ENCODE results near the gene DGKI. TPM values are rescaled to one million over a fixed set of nuclear protein-coding genes. Genes with fewer than 3 reads are reported as not detected.
A peak's percentile ranks its signal among the peaks of the same experiment; 100 is the strongest.

Gene DGKI
- total RNA-seq, 1 experiment from 2014 or later: 0.55 TPM

- Mint-ChIP-seq H3K4me3 (no peak overlapping the region), H3K27me3 (ENCODE audit: low read depth) (no peaks in the 10 kb centered on the region)
- no peak overlapping the region for H2AFZ ChIP-seq (ENCODE audit: low read length)
Measured at GRCh38 chr7:137564677-137565076, 282.1 kb downstream of the DGKI start.

More at GRCh38 chr7:137564677-137565076, 282.1 kb downstream of the DGKI start:
- Histone ChIP-seq H4K5ac (ENCODE audit: insufficient read length, low read depth, low read length) (no peak overlapping the region), H3K23me2 (ENCODE audit: insufficient read length, low read depth, low read length, poor library complexity, severe bottlenecking) (no peaks in the 10 kb centered on the region), H4K8ac (replicated peaks; ENCODE audit: insufficient read length, low read depth, low read length) (no peak overlapping the region), H3T11ph (ENCODE audit: low read length) (no peak overlapping the region), H3K79me1 (ENCODE audit: insufficient read depth, low read depth, low read length, poor library complexity, severe bottlenecking) (no peaks in the 10 kb centered on the region), H3K9me3 (ENCODE audit: control insufficient read depth, low read depth, low read length) (no peaks in the 10 kb centered on the region), H3K27ac (ENCODE audit: insufficient read length, low read depth, low read length) (no peak overlapping the region), H3K56ac (ENCODE audit: insufficient read length, low read depth, low read length) (no peak overlapping the region), H4K20me1 (ENCODE audit: control insufficient read depth, insufficient read depth, insufficient read length) (no peaks in the 10 kb centered on the region), H3K9ac (ENCODE audit: extremely low read depth, insufficient read length, low read length) (no peak overlapping the region), H3K14ac (ENCODE audit: insufficient read depth, low read length) (no peak overlapping the region), H2BK120ac (ENCODE audit: low read depth, low read length, poor library complexity, severe bottlenecking) (no peak overlapping the region), H3K4ac (ENCODE audit: low read depth, low read length) (no peak overlapping the region), H2BK15ac (ENCODE audit: low read depth, low read length) (no peak overlapping the region), H2AK5ac (ENCODE audit: insufficient read length, low read length) (no peak overlapping the region), H3K23ac (ENCODE audit: insufficient read length, low read depth, low read length) (no peak overlapping the region), H2BK5ac (ENCODE audit: insufficient read length, low read length) (no peak overlapping the region), H4K91ac (ENCODE audit: insufficient read length, low read depth, low read length) (no peak overlapping the region), H3K27me3 (ENCODE audit: insufficient read depth, low read length) (no peaks in the 10 kb centered on the region), H3K79me2 (ENCODE audit: insufficient read depth, low read length) (no peaks in the 10 kb centered on the region), H3K4me1 (ENCODE audit: insufficient read depth, low read length) (no peaks in the 10 kb centered on the region; the same call in 1 of the 2 replicates), H2BK12ac (ENCODE audit: insufficient read length, low read depth, low read length) (no peak overlapping the region), H3K4me2 (ENCODE audit: insufficient read depth, insufficient read length, low read length) (no peak overlapping the region), H3K18ac (ENCODE audit: insufficient read length, low read depth, low read length) (no peak overlapping the region), H2BK20ac (ENCODE audit: low read depth, low read length, poor library complexity, severe bottlenecking) (no peak overlapping the region)
- no peak overlapping the region for H3K27ac Mint-ChIP-seq
- TF ChIP-seq, protein P1, sequence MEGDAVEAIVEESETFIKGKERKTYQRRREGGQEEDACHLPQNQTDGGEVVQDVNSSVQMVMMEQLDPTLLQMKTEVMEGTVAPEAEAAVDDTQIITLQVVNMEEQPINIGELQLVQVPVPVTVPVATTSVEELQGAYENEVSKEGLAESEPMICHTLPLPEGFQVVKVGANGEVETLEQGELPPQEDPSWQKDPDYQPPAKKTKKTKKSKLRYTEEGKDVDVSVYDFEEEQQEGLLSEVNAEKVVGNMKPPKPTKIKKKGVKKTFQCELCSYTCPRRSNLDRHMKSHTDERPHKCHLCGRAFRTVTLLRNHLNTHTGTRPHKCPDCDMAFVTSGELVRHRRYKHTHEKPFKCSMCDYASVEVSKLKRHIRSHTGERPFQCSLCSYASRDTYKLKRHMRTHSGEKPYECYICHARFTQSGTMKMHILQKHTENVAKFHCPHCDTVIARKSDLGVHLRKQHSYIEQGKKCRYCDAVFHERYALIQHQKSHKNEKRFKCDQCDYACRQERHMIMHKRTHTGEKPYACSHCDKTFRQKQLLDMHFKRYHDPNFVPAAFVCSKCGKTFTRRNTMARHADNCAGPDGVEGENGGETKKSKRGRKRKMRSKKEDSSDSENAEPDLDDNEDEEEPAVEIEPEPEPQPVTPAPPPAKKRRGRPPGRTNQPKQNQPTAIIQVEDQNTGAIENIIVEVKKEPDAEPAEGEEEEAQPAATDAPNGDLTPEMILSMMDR (conservative IDR thresholded peaks at IDR 0.05): no peak
- H3K4me1 Mint-ChIP-seq: peaks cover 0 to 3% of the 10 kb centered on the region in 2 experiments; a peak in 1 of 4 replicates
- peak; percentile 66 for DNase-seq
- WGBS (ENCODE audit: extremely low coverage, insufficient read length, low lambda C conversion rate): no CpG with 5 or more reads among the region's 11 CpGs
- H3K36me3 Mint-ChIP-seq (ENCODE audit: insufficient read depth in 1 of 3, low read depth in 3 of 3): 0 out of 7 replicates have a peak, but pooled peaks cover 0 to 4% (median 4%) of the 10 kb centered on the region in 3 experiments
- peaks cover 0 to 3% of the 10 kb centered on the region in 2 experiments; a peak in 3 of 5 replicates for H3K9me3 Mint-ChIP-seq
